Muscle layer of duodenum (tissue), 2 donors: Measurements from ENCODE around the gene NPAS2.

ENCODE experiments used
- H3K27ac ChIP-seq: one replicate; pipeline ENCODE4 v1.7.0; 2013; ENCODE audit warnings: mild to moderate bottlenecking, low read length
- H3K27me3 ChIP-seq: one replicate; pipeline ENCODE4 v1.7.0; 2013; ENCODE audit warnings: low read depth, mild to moderate bottlenecking, control low read depth, low read length
- H3K36me3 ChIP-seq, 2 donors: one replicate each; pipeline ENCODE4 v1.7.0; 2013; ENCODE audit warnings: low read length in 2 of 2, control low read depth in 1 of 2, mild to moderate bottlenecking in 1 of 2; ENCODE audit not compliant: insufficient read depth in 2 of 2, control insufficient read depth in 1 of 2
- H3K4me1 ChIP-seq, 2 donors: one replicate each; pipeline ENCODE4 v1.7.0; 2013; ENCODE audit warnings: low read length in 2 of 2, mild to moderate bottlenecking in 2 of 2, control low read depth in 1 of 2, moderate library complexity in 1 of 2; ENCODE audit not compliant: insufficient read depth in 2 of 2, control insufficient read depth in 1 of 2
- H3K4me3 ChIP-seq, 2 donors: one replicate each; pipeline ENCODE4 v1.7.0; 2013; ENCODE audit warnings: low read length in 2 of 2, low read depth in 1 of 2, mild to moderate bottlenecking in 1 of 2
- H3K9me3 ChIP-seq, 2 donors: one replicate each; pipeline ENCODE4 v1.7.0; 2013; ENCODE audit warnings: low read length in 2 of 2, control low read depth in 1 of 2, mild to moderate bottlenecking in 1 of 2; ENCODE audit not compliant: control insufficient read depth in 1 of 2
- donor health status: healthy.

NPAS2 gene

GRCh38 chr2:100968146-100969145, 148.5 kb downstream of the NPAS2 start:
- no peaks in the 10 kb centered on the region for H3K4me1 ChIP-seq
- no peak overlapping the region for H3K4me3 ChIP-seq
- H3K9me3 ChIP-seq, result no peaks in the 10 kb centered on the region
- no peak overlapping the region for H3K27ac ChIP-seq
- peaks cover 5 to 18% of the 10 kb centered on the region in 2 donors for H3K36me3 ChIP-seq
- no peaks in the 10 kb centered on the region for H3K27me3 ChIP-seq

- H3K4me1 ChIP-seq, result no peaks in the 10 kb centered on the region
- no peak overlapping the region for H3K4me3 ChIP-seq
- H3K27me3 ChIP-seq, result no peaks in the 10 kb centered on the region
- H3K9me3 ChIP-seq, result no peaks in the 10 kb centered on the region
- peaks cover 8 to 21% of the 10 kb centered on the region in 2 donors for H3K36me3 ChIP-seq
- H3K27ac ChIP-seq, result no peak overlapping the region
Observed at GRCh38 chr2:100969998-100970397, 150.1 kb downstream of the NPAS2 start.

GRCh38 chr2:100971221-100971620, 151.3 kb downstream of the NPAS2 start:
- H3K27ac ChIP-seq, result no peak overlapping the region
- H3K4me3 ChIP-seq, result no peak overlapping the region
- no peaks in the 10 kb centered on the region for H3K27me3 ChIP-seq
- H3K9me3 ChIP-seq, result no peaks in the 10 kb centered on the region
- peaks cover 5 to 26% of the 10 kb centered on the region in 2 donors for H3K36me3 ChIP-seq
- no peaks in the 10 kb centered on the region for H3K4me1 ChIP-seq

DNA sequence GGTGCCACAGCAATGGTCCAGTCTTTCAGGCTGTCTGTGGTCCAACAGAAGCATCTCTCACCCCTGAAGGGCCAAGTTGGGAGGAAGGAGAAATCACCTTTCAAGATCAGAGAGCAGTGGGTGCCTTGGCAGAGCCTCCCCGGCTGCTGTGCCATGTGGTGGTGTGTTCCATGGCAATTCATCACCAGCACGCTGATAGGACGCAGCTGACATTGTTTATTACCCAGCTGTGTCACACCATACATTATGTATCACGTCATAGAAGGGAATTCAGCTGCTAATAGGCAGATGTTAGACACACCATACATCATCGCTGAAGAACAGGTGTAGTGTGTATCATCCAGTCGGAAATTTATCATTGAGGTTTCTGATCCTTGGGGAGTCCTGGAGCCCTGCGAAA, 152.5 kb downstream of the NPAS2 start:
- H3K36me3 ChIP-seq, result peaks cover 8 to 26% of the 10 kb centered on the region in 2 donors
- H3K27ac ChIP-seq, result no peak overlapping the region
- no peaks in the 10 kb centered on the region for H3K27me3 ChIP-seq
- H3K9me3 ChIP-seq, result no peaks in the 10 kb centered on the region
- H3K4me1 ChIP-seq, result peaks cover 0 to 4% of the 10 kb centered on the region in 2 donors
- no peak overlapping the region for H3K4me3 ChIP-seq

GRCh38 chr2:100974712-100975520, 155.0 kb downstream of the NPAS2 start:
- peaks cover 0 to 4% of the 10 kb centered on the region in 2 donors for H3K4me1 ChIP-seq
- H3K27me3 ChIP-seq, result no peaks in the 10 kb centered on the region
- peaks cover 10 to 17% of the 10 kb centered on the region in 2 donors for H3K36me3 ChIP-seq
- H3K9me3 ChIP-seq, result no peaks in the 10 kb centered on the region
- no peak overlapping the region for H3K27ac ChIP-seq
- H3K4me3 ChIP-seq, result no peak overlapping the region

DNA sequence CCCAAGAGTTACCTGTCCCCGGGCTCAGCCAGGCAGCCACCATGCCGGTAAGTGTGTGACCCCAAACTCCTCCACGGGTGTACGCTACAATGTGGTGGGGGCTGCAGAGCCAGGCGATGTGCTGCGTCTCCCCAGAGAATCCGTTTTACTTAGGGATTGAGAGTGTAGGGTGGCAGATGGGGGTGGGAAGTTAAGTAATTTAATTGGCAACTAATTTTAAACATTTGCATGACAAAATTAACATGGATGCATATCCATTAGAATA, 155.5 kb downstream of the NPAS2 start:
- H3K27me3 ChIP-seq, result no peaks in the 10 kb centered on the region
- no peak overlapping the region for H3K27ac ChIP-seq
- H3K36me3 ChIP-seq, result peaks cover 10 to 17% of the 10 kb centered on the region in 2 donors
- no peaks in the 10 kb centered on the region for H3K9me3 ChIP-seq
- peaks cover 0 to 4% of the 10 kb centered on the region in 2 donors for H3K4me1 ChIP-seq
- H3K4me3 ChIP-seq, result no peak overlapping the region

GRCh38 chr2:100976061-100976460, 156.1 kb downstream of the NPAS2 start:
- H3K27me3 ChIP-seq, result no peaks in the 10 kb centered on the region
- no peak overlapping the region for H3K4me3 ChIP-seq
- H3K36me3 ChIP-seq, result peaks cover 10 to 17% of the 10 kb centered on the region in 2 donors
- no peaks in the 10 kb centered on the region for H3K9me3 ChIP-seq
- no peak overlapping the region for H3K27ac ChIP-seq
- peaks cover 0 to 4% of the 10 kb centered on the region in 2 donors for H3K4me1 ChIP-seq

GRCh38 chr2:100976645-100977391, 156.9 kb downstream of the NPAS2 start:
- H3K27me3 ChIP-seq, result no peaks in the 10 kb centered on the region
- H3K4me1 ChIP-seq, result peaks cover 0 to 4% of the 10 kb centered on the region in 2 donors
- H3K4me3 ChIP-seq, result no peak overlapping the region
- no peaks in the 10 kb centered on the region for H3K9me3 ChIP-seq
- H3K27ac ChIP-seq, result peak overlapping the region; percentile 9
- peaks cover 10 to 13% of the 10 kb centered on the region in 2 donors for H3K36me3 ChIP-seq

DNA sequence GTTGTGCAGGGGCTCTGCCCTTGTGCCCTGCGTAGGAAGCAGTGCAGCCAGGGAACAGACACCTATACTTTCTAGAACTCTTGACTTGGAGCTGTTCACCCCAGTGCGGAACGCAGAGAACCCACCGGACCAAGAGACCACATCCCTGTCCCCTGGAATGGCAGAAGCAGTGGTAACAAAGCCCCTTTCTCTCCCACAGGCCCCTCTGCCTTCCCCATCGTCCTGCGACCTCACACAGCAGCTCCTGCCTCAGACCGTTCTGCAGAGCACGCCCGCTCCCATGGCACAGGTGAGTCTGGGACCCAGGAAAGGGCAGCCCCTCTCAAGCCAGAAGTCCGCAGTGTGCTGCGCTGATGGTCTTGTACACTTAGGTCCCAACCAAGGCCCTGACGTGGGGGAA, 157.6 kb downstream of the NPAS2 start:
- Histone ChIP-seq H3K9me3 (no peaks in the 10 kb centered on the region), H3K27ac (peak overlapping the region; percentile 9), H3K27me3 (no peaks in the 10 kb centered on the region), H3K4me1 (peaks cover 0 to 4% of the 10 kb centered on the region in 2 donors), H3K4me3 (no peak overlapping the region), H3K36me3 (peaks cover 10 to 13% of the 10 kb centered on the region in 2 donors)

DNA sequence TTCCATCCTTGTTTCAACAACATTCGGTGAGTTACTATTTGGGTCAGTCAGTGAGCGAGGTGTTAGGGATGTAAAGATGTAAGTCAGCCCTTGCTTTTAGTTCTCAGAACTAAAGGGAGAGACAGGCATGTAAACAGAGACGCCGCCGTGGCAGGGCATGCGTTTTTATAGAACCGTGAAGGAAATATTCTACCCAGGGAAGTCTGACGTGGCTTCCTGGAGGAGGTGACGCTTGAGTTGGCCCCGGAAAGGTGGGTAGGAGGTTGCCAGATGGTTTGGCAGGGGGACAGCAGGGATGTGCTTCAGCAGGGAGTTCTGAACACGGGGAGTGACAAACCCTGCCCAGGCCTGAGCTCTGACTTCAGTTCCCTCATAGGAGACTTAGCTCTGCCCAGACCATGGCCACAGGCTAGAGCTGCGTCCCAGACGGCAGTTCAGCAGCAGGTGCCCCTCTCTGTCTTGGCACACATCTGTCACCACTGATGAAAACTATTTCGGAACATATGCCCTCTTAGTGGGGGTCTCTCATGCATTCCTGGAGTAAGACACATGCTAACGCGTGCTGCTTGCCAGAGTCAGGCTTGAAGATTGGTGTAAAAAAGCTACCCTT, 158.7 kb downstream of the NPAS2 start:
- Histone ChIP-seq H3K9me3 (no peaks in the 10 kb centered on the region), H3K27ac (no peak overlapping the region)

More for the DNA sequence above, 158.7 kb downstream of the NPAS2 start:
- Histone ChIP-seq H3K27me3 (no peaks in the 10 kb centered on the region), H3K4me3 (no peak overlapping the region), H3K36me3 (peaks cover 7 to 10% of the 10 kb centered on the region in 2 donors), H3K4me1 (peaks cover 0 to 11% of the 10 kb centered on the region in 2 donors)
